OCI-LY7 (cell line): ENCODE results near the gene ZNF175.

Experiments
- EZH2phosphoT487 ChIP-seq: fragments of 200-600 bp; sonication (generic); IDR thresholded peaks from 2 replicates; pipeline ENCODE4 v1.6.1; 2018; ENCODE audit warnings: low read depth, borderline replicate concordance, mild to moderate bottlenecking, mixed run types, antibody characterized with exemption, low read length, moderate library complexity, mixed read lengths
- TF ChIP-seq, protein P1 (sequence below): fragments of 200-600 bp; sonication (generic); conservative IDR thresholded peaks from 2 replicates; pipeline ENCODE4 v1.5.1; 2014; ENCODE audit warnings: mild to moderate bottlenecking, antibody characterized with exemption, low read length, moderate library complexity, mixed read lengths

DNA sequence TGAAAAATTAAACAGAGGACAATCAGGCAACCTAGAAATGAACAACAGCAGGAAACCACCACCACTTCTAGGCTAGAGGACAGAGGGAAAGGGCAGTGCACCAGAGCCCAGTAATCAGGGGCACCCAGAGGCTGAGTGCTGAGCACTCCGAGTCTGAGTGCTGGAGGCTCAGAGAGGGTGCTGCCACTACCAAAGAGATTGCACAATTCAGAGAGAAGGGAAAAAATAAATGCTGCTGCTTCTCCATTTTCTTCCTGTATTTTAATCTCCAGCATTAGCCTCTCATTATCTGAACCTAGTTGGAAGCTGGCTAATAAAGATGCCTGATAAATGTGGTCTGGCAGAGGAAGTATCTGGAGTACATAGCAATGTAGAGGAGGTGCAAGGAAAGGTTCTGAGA is 11.8 kb upstream of the ZNF175 start:
- TF ChIP-seq, protein P1, sequence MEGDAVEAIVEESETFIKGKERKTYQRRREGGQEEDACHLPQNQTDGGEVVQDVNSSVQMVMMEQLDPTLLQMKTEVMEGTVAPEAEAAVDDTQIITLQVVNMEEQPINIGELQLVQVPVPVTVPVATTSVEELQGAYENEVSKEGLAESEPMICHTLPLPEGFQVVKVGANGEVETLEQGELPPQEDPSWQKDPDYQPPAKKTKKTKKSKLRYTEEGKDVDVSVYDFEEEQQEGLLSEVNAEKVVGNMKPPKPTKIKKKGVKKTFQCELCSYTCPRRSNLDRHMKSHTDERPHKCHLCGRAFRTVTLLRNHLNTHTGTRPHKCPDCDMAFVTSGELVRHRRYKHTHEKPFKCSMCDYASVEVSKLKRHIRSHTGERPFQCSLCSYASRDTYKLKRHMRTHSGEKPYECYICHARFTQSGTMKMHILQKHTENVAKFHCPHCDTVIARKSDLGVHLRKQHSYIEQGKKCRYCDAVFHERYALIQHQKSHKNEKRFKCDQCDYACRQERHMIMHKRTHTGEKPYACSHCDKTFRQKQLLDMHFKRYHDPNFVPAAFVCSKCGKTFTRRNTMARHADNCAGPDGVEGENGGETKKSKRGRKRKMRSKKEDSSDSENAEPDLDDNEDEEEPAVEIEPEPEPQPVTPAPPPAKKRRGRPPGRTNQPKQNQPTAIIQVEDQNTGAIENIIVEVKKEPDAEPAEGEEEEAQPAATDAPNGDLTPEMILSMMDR, result no peak
- TF ChIP-seq EZH2phosphoT487, result no peak
